Ovary (tissue), 9 donors: ENCODE measurements around the gene GALK2. TPM values are rescaled to one million over a fixed set of nuclear protein-coding genes. Genes with fewer than 3 reads are reported as not detected.

Experiments used
- DNase-seq, 5 donors: peaks; one replicate each; pipeline ENCODE4 v3.0.0-alpha.2; 2019 to 2020
- H3K27ac ChIP-seq, 2 donors: fragments of 200-600 bp; one replicate each; pipeline versions ENCODE4 v1.5.1 to v1.8.0; 2019 to 2022
- H3K27me3 ChIP-seq: fragments of 200-600 bp; one replicate; pipeline ENCODE4 v1.8.0; 2022
- H3K36me3 ChIP-seq: fragments of 200-600 bp; sonication (generic); one replicate; pipeline ENCODE4 v1.5.1; 2019
- H3K4me1 ChIP-seq: one replicate; pipeline ENCODE4 v1.8.1; 2013; ENCODE audit warnings: mild to moderate bottlenecking, moderate library complexity; ENCODE audit not compliant: insufficient read depth
- H3K4me3 ChIP-seq: fragments of 200-600 bp; sonication (generic); one replicate; pipeline ENCODE4 v1.5.1; 2017
- H3K9me3 ChIP-seq, 2 donors: fragments of 200-600 bp in 1 of 2; sonication (generic) in 1 of 2; one replicate each; pipeline versions ENCODE4 v1.5.1 to v1.8.1; 2013 to 2019; ENCODE audit warnings: mild to moderate bottlenecking in 1 of 2, moderate library complexity in 1 of 2
- EP300 ChIP-seq: sonication (generic); formaldehyde crosslinking; IDR thresholded peaks from one replicate; pipeline ENCODE4 v1.6.1; 2017; ENCODE audit warnings: antibody characterized with exemption
- POLR2A ChIP-seq: fragments of 450-650 bp; IDR thresholded peaks from one replicate; pipeline ENCODE4 v1.6.1; 2017; ENCODE audit warnings: antibody characterized with exemption, mild to moderate bottlenecking, moderate library complexity
- WGBS, 3 donors: extraction: QIAGEN DNeasy Blood & Tissue Kit in 1 of 3; methylation state at CpG; one replicate each; pipeline versions ENCODE4 v1.1.5 to v1.1.7; 2013 to 2017; 5-methylcytosine and 5-hydroxymethylcytosine counted together
- intact Hi-C, 4 donors: fragments of 100-400 bp; cut with DNase I; formaldehyde crosslinking; loops; one replicate each; pipeline versions ENCODE4 v1.11.0 to v1.15.1; 2022 to 2023
- polyA plus RNA-seq, 2 donors: library from polyadenylated mRNA; stranded (reverse); fragments of 200-250 nt in 1 of 2; fragments of 350-450 nt in 1 of 2; fragmentation: Illumina TruSeq in 1 of 2; extraction: RNeasy Lipid Tissue Mini Kit (QIAGEN cat#74804) in 1 of 2; gene quantifications; one replicate each; pipeline ENCODE4 v1.2.3, GENCODE V29; 2013 to 2014
- total RNA-seq, 7 donors: library from RNA; depleted of rRNA in 2 of 7; stranded (reverse); fragments of >200 nt in 2 of 7; fragmentation: NEBNext Ultra II Directional in 3 of 7; extraction: Animal tissue kit (Norgen Biotek cat#: 25700) in 3 of 7; gene quantifications; one replicate each; pipeline versions ENCODE4 v1.1.0 to v1.2.4, GENCODE V29; 2016 to 2023
- TF ChIP-seq, protein P1 (sequence below), 3 donors: fragments of 450-650 bp in 2 of 3; fragments of 200-600 bp in 1 of 3; IDR thresholded peaks; one replicate each; pipeline versions ENCODE4 v1.5.1 to v1.8.0; 2016 to 2022; ENCODE audit warnings: antibody characterized with exemption in 3 of 3, mild to moderate bottlenecking in 1 of 3
- donor health status: DM: no; HTN: no; CAD: no; lungs with moderate emphysema.
- donor health status: DM: no; HTN: no; CAD: no.
- donor health status: Bipolar disorder and iron deficiency.
- donor health status: DM: yes; HTN: yes; CAD: no.
- donor health status: DM: no; HTN: no; CAD: no.
- donor health status: DM: yes; HTN: yes; CAD: no.

The GALK2 gene
- total and polyA plus RNA-seq, 9 donors: 14.4 to 49.2 (median 37.9) TPM

DNA sequence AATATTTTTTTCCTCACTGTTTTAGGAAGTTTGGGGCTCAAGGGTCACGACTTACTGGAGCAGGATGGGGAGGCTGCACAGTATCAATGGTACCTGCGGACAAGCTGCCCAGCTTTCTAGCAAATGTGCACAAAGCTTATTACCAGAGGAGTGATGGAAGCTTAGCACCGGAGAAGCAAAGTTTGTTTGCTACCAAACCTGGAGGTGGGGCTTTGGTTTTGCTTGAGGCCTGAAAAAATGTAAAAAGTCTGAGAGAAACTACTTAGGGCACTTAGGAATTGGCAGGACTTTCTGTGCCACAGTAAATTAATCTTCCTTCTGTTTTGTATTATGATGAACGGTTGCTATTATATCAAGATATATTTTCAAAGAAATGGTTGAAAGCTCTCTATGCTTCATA lies 157.9 kb downstream of the GALK2 start:
- intact Hi-C loops: no loop called here
- Histone ChIP-seq H3K4me3 (no peak overlapping the region), H3K27me3 (no peaks in the 10 kb centered on the region), H3K27ac (no peak overlapping the region), H3K4me1 (peaks cover 2% of the 10 kb centered on the region), H3K9me3 (no peaks in the 10 kb centered on the region), H3K36me3 (no peaks in the 10 kb centered on the region)
- TF ChIP-seq POLR2A (no peak), EP300 (no peak)
- TF ChIP-seq, protein P1, sequence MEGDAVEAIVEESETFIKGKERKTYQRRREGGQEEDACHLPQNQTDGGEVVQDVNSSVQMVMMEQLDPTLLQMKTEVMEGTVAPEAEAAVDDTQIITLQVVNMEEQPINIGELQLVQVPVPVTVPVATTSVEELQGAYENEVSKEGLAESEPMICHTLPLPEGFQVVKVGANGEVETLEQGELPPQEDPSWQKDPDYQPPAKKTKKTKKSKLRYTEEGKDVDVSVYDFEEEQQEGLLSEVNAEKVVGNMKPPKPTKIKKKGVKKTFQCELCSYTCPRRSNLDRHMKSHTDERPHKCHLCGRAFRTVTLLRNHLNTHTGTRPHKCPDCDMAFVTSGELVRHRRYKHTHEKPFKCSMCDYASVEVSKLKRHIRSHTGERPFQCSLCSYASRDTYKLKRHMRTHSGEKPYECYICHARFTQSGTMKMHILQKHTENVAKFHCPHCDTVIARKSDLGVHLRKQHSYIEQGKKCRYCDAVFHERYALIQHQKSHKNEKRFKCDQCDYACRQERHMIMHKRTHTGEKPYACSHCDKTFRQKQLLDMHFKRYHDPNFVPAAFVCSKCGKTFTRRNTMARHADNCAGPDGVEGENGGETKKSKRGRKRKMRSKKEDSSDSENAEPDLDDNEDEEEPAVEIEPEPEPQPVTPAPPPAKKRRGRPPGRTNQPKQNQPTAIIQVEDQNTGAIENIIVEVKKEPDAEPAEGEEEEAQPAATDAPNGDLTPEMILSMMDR (IDR thresholded peaks at IDR 0.05): no peak
- WGBS, 3 donors: 93 to 99% (median 96%) methylated on average over 4 of the region's 4 CpGs
- no peak for DNase-seq

DNA sequence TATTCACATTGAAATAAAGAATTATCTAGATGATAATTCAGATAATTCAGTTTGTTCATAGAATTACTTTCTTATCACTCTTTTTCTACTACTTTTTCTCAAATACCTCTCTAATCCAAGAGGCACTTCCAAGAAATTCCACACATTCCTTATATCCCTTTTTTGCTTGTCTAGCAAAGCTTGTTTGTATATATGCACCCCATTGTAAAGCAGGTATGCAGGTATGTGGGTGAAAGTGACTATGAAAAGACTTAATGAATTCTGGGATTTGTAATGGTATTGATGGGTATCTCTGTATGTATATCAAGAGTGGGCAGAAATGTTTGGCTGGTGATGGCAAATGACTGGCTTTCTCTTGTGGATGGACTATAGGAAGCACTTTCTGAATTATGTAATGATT lies 158.9 kb downstream of the GALK2 start:
- no peak overlapping the region for H3K27ac ChIP-seq
- intact Hi-C loops: no loop called here
- H3K27me3 ChIP-seq: no peaks in the 10 kb centered on the region
- no peak overlapping the region for H3K4me3 ChIP-seq
- peaks cover 2% of the 10 kb centered on the region for H3K4me1 ChIP-seq
- DNase-seq: no peak
- H3K36me3 ChIP-seq: no peaks in the 10 kb centered on the region
- no peaks in the 10 kb centered on the region for H3K9me3 ChIP-seq
- TF ChIP-seq EP300: no peak
- TF ChIP-seq, protein P1 (IDR thresholded peaks at IDR 0.05): no peak
- no peak for TF ChIP-seq POLR2A

- TF ChIP-seq, protein P1 (IDR thresholded peaks at IDR 0.05): no peak
- TF ChIP-seq EP300 (no peak), POLR2A (no peak)
- peaks cover 2% of the 10 kb centered on the region for H3K4me1 ChIP-seq
- H3K36me3 ChIP-seq: no peaks in the 10 kb centered on the region
- intact Hi-C loops: no loop called here
- no peak overlapping the region for H3K27ac ChIP-seq
- no peak for DNase-seq
- H3K9me3 ChIP-seq: no peaks in the 10 kb centered on the region
- no peaks in the 10 kb centered on the region for H3K27me3 ChIP-seq
- no peak overlapping the region for H3K4me3 ChIP-seq
These were observed 160.1 kb downstream of the GALK2 start for GRCh38 chr15:49330166-49330565.

DNA sequence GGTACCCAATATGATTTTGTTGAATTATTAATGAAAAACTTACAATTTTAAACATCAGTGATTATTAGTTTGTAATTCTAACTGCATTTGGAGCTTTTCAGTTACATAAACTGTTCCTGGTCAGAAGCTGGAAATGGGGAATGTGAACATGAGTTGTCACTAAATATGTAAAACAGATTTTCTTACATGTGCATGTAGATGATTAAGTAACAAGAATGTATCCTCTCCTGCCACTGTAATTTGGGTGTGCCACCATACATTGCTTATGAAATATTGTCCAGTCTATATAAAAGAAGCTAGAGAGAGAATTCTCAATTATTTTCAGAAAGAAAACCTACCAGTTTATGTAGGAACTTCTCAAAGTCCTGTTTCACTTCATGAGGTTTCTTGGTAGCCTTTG lies 161.4 kb downstream of the GALK2 start:
- TF ChIP-seq POLR2A: no peak
- Histone ChIP-seq H3K27ac (no peak overlapping the region), H3K9me3 (no peaks in the 10 kb centered on the region), H3K4me1 (peaks cover 6% of the 10 kb centered on the region), H3K27me3 (no peaks in the 10 kb centered on the region), H3K36me3 (no peaks in the 10 kb centered on the region), H3K4me3 (no peak overlapping the region)
- intact Hi-C loops: no loop called here
- no peak for DNase-seq

- Histone ChIP-seq H3K27ac (no peak overlapping the region), H3K36me3 (no peaks in the 10 kb centered on the region), H3K4me1 (peaks cover 6% of the 10 kb centered on the region), H3K27me3 (no peaks in the 10 kb centered on the region), H3K9me3 (no peaks in the 10 kb centered on the region), H3K4me3 (no peak overlapping the region)
- no peak for DNase-seq
- TF ChIP-seq EP300: no peak
- TF ChIP-seq, protein P1 (IDR thresholded peaks at IDR 0.05): no peak
- no peak for TF ChIP-seq POLR2A
- intact Hi-C loops: no loop called here
- WGBS, 3 donors: 92% methylated on average over 3 of the region's 3 CpGs
These were observed 161.9 kb downstream of the GALK2 start for GRCh38 chr15:49331951-49332350.
